K562 (cell line): ENCODE measurements around the gene CCDC13.

Experiments
- CEBPZ ChIP-seq: fragments of 150-350 bp; IDR thresholded peaks from 2 replicates; pipeline ENCODE4 v1.6.1; 2014; ENCODE audit warnings: low read depth, mild to moderate bottlenecking, low read length, borderline replicate concordance
- CTCF ChIP-seq, 3 experiments: IDR thresholded peaks in 2 of 3; conservative IDR thresholded peaks in 1 of 3; 2 replicates each; pipeline ENCODE4 v1.5.1; 2011 to 2012; ENCODE audit warnings: low read length in 3 of 3, mild to moderate bottlenecking in 3 of 3, control low read depth in 2 of 3, improper control_type of control experiment in 1 of 3, inconsistent platforms in 1 of 3, low read depth in 1 of 3, mixed read lengths in 1 of 3, moderate library complexity in 1 of 3; ENCODE audit not compliant: insufficient read depth in 2 of 3
- SMAD4 ChIP-seq: fragments of 250-450 bp; sonication (Bioruptor Pico); conservative IDR thresholded peaks from 2 replicates; pipeline ENCODE4 v1.8.0; 2021; ENCODE audit warnings: inconsistent platforms, mild to moderate bottlenecking, moderate library complexity
- TCF7L2 ChIP-seq: fragments of 150-350 bp; IDR thresholded peaks from 2 replicates; pipeline ENCODE4 v1.6.1; 2016; ENCODE audit warnings: low read depth, mild to moderate bottlenecking, low read length, moderate library complexity
- TEAD4 ChIP-seq, 2 experiments: sonication (generic) in 1 of 2; formaldehyde crosslinking in 1 of 2; IDR thresholded peaks; 2 replicates each; pipeline versions ENCODE4 v1.6.1 to v1.8.0; 2012 to 2022; ENCODE audit warnings: borderline replicate concordance in 1 of 2, inconsistent platforms in 1 of 2, low read length in 1 of 2, mild to moderate bottlenecking in 1 of 2, missing genetic modification reagents in 1 of 2
- ZNF124 ChIP-seq: sonication (generic); formaldehyde crosslinking; IDR thresholded peaks from 2 replicates; pipeline ENCODE4 v1.8.1; 2022; ENCODE audit warnings: missing genetic modification reagents
- TF ChIP-seq, protein P1 (sequence below): sonication (generic); formaldehyde crosslinking; IDR thresholded peaks from 2 replicates; pipeline ENCODE4 v1.8.1; 2022; ENCODE audit warnings: missing genetic modification reagents

- TF ChIP-seq CTCF (IDR thresholded peaks at IDR 0.05 in 2 of 3, conservative IDR thresholded peaks at IDR 0.05 in 1 of 3; ENCODE audit: insufficient read depth in 2 of 3, low read depth in 1 of 3, low read length in 3 of 3) (no peak), SMAD4 (CRISPR knock-in tag) (no peak), CEBPZ (no peak), ZNF124 (CRISPR knock-in tag) (no peak), TEAD4 (IDR thresholded peaks at IDR 0.05; ENCODE audit: low read length) (peak; percentile 52), TEAD4 (CRISPR knock-in tag; IDR thresholded peaks at IDR 0.05; ENCODE audit: borderline replicate concordance) (no peak), TCF7L2 (no peak)
- TF ChIP-seq, protein P1, sequence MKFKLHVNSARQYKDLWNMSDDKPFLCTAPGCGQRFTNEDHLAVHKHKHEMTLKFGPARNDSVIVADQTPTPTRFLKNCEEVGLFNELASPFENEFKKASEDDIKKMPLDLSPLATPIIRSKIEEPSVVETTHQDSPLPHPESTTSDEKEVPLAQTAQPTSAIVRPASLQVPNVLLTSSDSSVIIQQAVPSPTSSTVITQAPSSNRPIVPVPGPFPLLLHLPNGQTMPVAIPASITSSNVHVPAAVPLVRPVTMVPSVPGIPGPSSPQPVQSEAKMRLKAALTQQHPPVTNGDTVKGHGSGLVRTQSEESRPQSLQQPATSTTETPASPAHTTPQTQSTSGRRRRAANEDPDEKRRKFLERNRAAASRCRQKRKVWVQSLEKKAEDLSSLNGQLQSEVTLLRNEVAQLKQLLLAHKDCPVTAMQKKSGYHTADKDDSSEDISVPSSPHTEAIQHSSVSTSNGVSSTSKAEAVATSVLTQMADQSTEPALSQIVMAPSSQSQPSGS = no peak
Measured at GRCh38 chr3:42803414-42804105, 30.5 kb upstream of the CCDC13 start.
